Coronary artery (tissue), 2 donors: Measurements from ENCODE around the gene METTL21A.

Experiments used
- DNase-seq: peaks from one replicate; pipeline ENCODE4 v3.0.0-alpha.2; 2017; ENCODE audit warnings: low spot score
- H3K27ac ChIP-seq, 2 donors: fragments of 200-600 bp; sonication (generic); one replicate each; pipeline ENCODE4 v1.5.1; 2016 to 2019
- H3K4me3 ChIP-seq: fragments of 200-600 bp; sonication (generic); 2 replicates; pipeline ENCODE4 v1.5.1; 2016; ENCODE audit warnings: mild to moderate bottlenecking, moderate library complexity
- CTCF ChIP-seq: fragments of 200-600 bp; sonication (generic); IDR thresholded peaks from one replicate; pipeline ENCODE4 v1.5.1; 2019; ENCODE audit warnings: antibody characterized with exemption

The METTL21A gene

GRCh38 chr2:207621501-207622039 is 3.6 kb downstream of the METTL21A start:
- H3K4me3 ChIP-seq: no peak overlapping the region
- H3K27ac ChIP-seq: no peak overlapping the region
- no peak for TF ChIP-seq CTCF
- DNase-seq: no peak

GRCh38 chr2:207619764-207620203 is 5.4 kb downstream of the METTL21A start:
- no peak for DNase-seq
- H3K4me3 ChIP-seq: no peak overlapping the region
- no peak overlapping the region for H3K27ac ChIP-seq
- TF ChIP-seq CTCF: no peak

- TF ChIP-seq CTCF: no peak
- Histone ChIP-seq H3K4me3 (no peak overlapping the region), H3K27ac (no peak overlapping the region)
- no peak for DNase-seq
Measured at GRCh38 chr2:207617011-207617671, 8.1 kb downstream of the METTL21A start.

GRCh38 chr2:207616185-207616584 is 9.0 kb downstream of the METTL21A start:
- H3K27ac ChIP-seq: no peak overlapping the region
- TF ChIP-seq CTCF: no peak

GRCh38 chr2:207614824-207615223 is 10.4 kb downstream of the METTL21A start:
- H3K27ac ChIP-seq: no peak overlapping the region
- no peak overlapping the region for H3K4me3 ChIP-seq
- no peak for DNase-seq
- TF ChIP-seq CTCF: no peak

More at GRCh38 chr2:207616185-207616584, 9.0 kb downstream of the METTL21A start:
- H3K4me3 ChIP-seq: no peak overlapping the region
- no peak for DNase-seq

GRCh38 chr2:207612714-207613113 is 12.5 kb downstream of the METTL21A start:
- Histone ChIP-seq H3K27ac (no peak overlapping the region), H3K4me3 (no peak overlapping the region)
- no peak for TF ChIP-seq CTCF
- no peak for DNase-seq

- Histone ChIP-seq H3K27ac (no peak overlapping the region), H3K4me3 (no peak overlapping the region)
- DNase-seq: no peak
- TF ChIP-seq CTCF: no peak
Measured at GRCh38 chr2:207606829-207607228, 18.4 kb downstream of the METTL21A start.
